ENCODE measurements around the gene SPON2. TPM values are rescaled to one million over a fixed set of nuclear protein-coding genes. Genes with fewer than 3 reads are reported as not detected.
A peak's percentile ranks its signal among the peaks of the same experiment; 100 is the strongest.

SPON2 gene
- total RNA-seq, 1 donor, result 38.7 TPM

GRCh38 chr4:1169171-1169671 is 3.2 kb downstream of the SPON2 start:
- H3K27me3 ChIP-seq (ENCODE audit: insufficient read depth, low read length), result peaks cover 28% of the 10 kb centered on the region
- peak; percentile 67 for DNase-seq (ENCODE audit: insufficient read length, low spot score, missing footprints)
- H3K9me3 ChIP-seq (ENCODE audit: low read depth, low read length), result no peaks in the 10 kb centered on the region
- no peak for TF ChIP-seq CTCF (IDR thresholded peaks at IDR 0.05; ENCODE audit: extremely low read depth, low read depth, low read length)
- H3K4me1 ChIP-seq (ENCODE audit: insufficient read depth, low read length), result peaks cover 6% of the 10 kb centered on the region
- no peak overlapping the region for H3K27ac ChIP-seq (ENCODE audit: low read depth, low read length)
- H3K79me2 ChIP-seq (ENCODE audit: insufficient read depth, low read length), result no peaks in the 10 kb centered on the region
- H2AFZ ChIP-seq (ENCODE audit: low read length), result no peak overlapping the region
- no peak overlapping the region for H3K4me3 ChIP-seq (ENCODE audit: insufficient read depth, low read length)
- H3K36me3 ChIP-seq (ENCODE audit: insufficient read depth, low read length), result no peaks in the 10 kb centered on the region
- H4K20me1 ChIP-seq (ENCODE audit: insufficient read depth, low read length), result peaks cover 8% of the 10 kb centered on the region
- no peak overlapping the region for H3K4me2 ChIP-seq (ENCODE audit: insufficient read depth, low read length)

- no peak for TF ChIP-seq CTCF (IDR thresholded peaks at IDR 0.05; ENCODE audit: extremely low read depth, low read depth, low read length)
- peak; percentile 83 for DNase-seq (ENCODE audit: insufficient read length, low spot score, missing footprints)
- Histone ChIP-seq H2AFZ (ENCODE audit: low read length) (no peak overlapping the region), H3K36me3 (ENCODE audit: insufficient read depth, low read length) (no peaks in the 10 kb centered on the region), H3K4me1 (ENCODE audit: insufficient read depth, low read length) (peaks cover 2% of the 10 kb centered on the region), H3K4me3 (ENCODE audit: insufficient read depth, low read length) (no peak overlapping the region), H3K4me2 (ENCODE audit: insufficient read depth, low read length) (peak overlapping the region; percentile 80), H4K20me1 (ENCODE audit: insufficient read depth, low read length) (peaks cover 10% of the 10 kb centered on the region), H3K79me2 (ENCODE audit: insufficient read depth, low read length) (no peaks in the 10 kb centered on the region), H3K27me3 (ENCODE audit: insufficient read depth, low read length) (peaks cover 28% of the 10 kb centered on the region), H3K9me3 (ENCODE audit: low read depth, low read length) (no peaks in the 10 kb centered on the region), H3K27ac (ENCODE audit: low read depth, low read length) (no peak overlapping the region)
These were observed 3.9 kb downstream of the SPON2 start for GRCh38 chr4:1168191-1169101.

- no peaks in the 10 kb centered on the region for H3K4me1 ChIP-seq (ENCODE audit: insufficient read depth, low read length)
- peak; percentile 84 for TF ChIP-seq CTCF (IDR thresholded peaks at IDR 0.05; ENCODE audit: extremely low read depth, low read depth, low read length)
- H3K4me3 ChIP-seq (ENCODE audit: insufficient read depth, low read length), result peak overlapping the region; percentile 73
- peak overlapping the region; percentile 80 for H3K4me2 ChIP-seq (ENCODE audit: insufficient read depth, low read length)
- peak overlapping the region; percentile 79 for H2AFZ ChIP-seq (ENCODE audit: low read length)
- H3K27me3 ChIP-seq (ENCODE audit: insufficient read depth, low read length), result peaks cover 27% of the 10 kb centered on the region
- H3K36me3 ChIP-seq (ENCODE audit: insufficient read depth, low read length), result no peaks in the 10 kb centered on the region
- no peaks in the 10 kb centered on the region for H3K9me3 ChIP-seq (ENCODE audit: low read depth, low read length)
- peaks cover 10% of the 10 kb centered on the region for H4K20me1 ChIP-seq (ENCODE audit: insufficient read depth, low read length)
- H3K27ac ChIP-seq (ENCODE audit: low read depth, low read length), result no peak overlapping the region
- DNase-seq (ENCODE audit: insufficient read length, low spot score, missing footprints), result peak; percentile 96
- H3K79me2 ChIP-seq (ENCODE audit: insufficient read depth, low read length), result no peaks in the 10 kb centered on the region
These were observed 5.0 kb downstream of the SPON2 start for GRCh38 chr4:1167244-1167949.
